IMR-90 (cell line): ENCODE results near the gene SLC29A2. TPM values are rescaled to one million over a fixed set of nuclear protein-coding genes. Genes with fewer than 3 reads are reported as not detected.

Experiments used
- ATAC-seq: fragments of 200-7000 bp; cut with Tn5 transposase; 2 replicates; pipeline ENCODE4 v1.9.1; 2020; ENCODE audit warnings: low read depth, mild to moderate bottlenecking, moderate library complexity
- BruUV-seq: library from RNA; stranded (reverse); fragments of 400-500 nt; replicated peaks from 2 replicates; lab custom pipeline; 2021; lab: Mats Ljungman, UMichigan
- CTCF ChIA-PET: fragments of 300-600 bp; formaldehyde crosslinking; extraction: SDS; loops from one replicate; lab custom pipeline; 2021; ENCODE audit warnings: antibody characterized with exemption; lab: Yijun Ruan, JAX
- POLR2A ChIA-PET: fragments of 300-600 bp; sonication (Branson Sonifier 250); formaldehyde crosslinking; loops from one replicate; lab custom pipeline; 2022; ENCODE audit warnings: antibody characterized with exemption; ENCODE audit not compliant: unreplicated experiment; lab: Charles Lee
- DNase-seq: peaks from one replicate; pipeline ENCODE4 v3.0.0; 2013
- H2AFZ ChIP-seq: replicated peaks from 2 replicates; pipeline ENCODE3; 2013; ENCODE audit warnings: low read length, mild to moderate bottlenecking; ENCODE audit not compliant: poor library complexity
- H2AK5ac ChIP-seq: 2 replicates; pipeline ENCODE4 v1.6.1; 2013; ENCODE audit warnings: low read depth, low read length, inconsistent platforms
- H2AK9ac ChIP-seq: replicated peaks from 2 replicates; pipeline ENCODE3; 2013; ENCODE audit warnings: mild to moderate bottlenecking, low read depth, low read length, moderate library complexity; ENCODE audit not compliant: poor library complexity
- H2BK120ac ChIP-seq: 2 replicates; pipeline ENCODE4 v1.6.1; 2013; ENCODE audit warnings: low read depth, low read length, inconsistent platforms
- H2BK15ac ChIP-seq: 3 replicates; pipeline ENCODE4 v1.6.1; 2013; ENCODE audit warnings: low read depth, low read length, inconsistent platforms
- H2BK20ac ChIP-seq: 2 replicates; pipeline ENCODE4 v1.6.1; 2013; ENCODE audit warnings: low read depth, mild to moderate bottlenecking, inconsistent platforms, low read length, moderate library complexity
- H2BK5ac ChIP-seq: 2 replicates; pipeline ENCODE4 v1.6.1; 2013; ENCODE audit warnings: mild to moderate bottlenecking, low read depth, low read length, inconsistent platforms; ENCODE audit not compliant: poor library complexity, severe bottlenecking
- H3K14ac ChIP-seq: replicated peaks from 2 replicates; pipeline ENCODE4 v1.6.1; 2013; ENCODE audit warnings: low read depth, low read length, inconsistent platforms
- H3K18ac ChIP-seq: 2 replicates; pipeline ENCODE4 v1.6.1; 2013; ENCODE audit warnings: low read depth, low read length, control low read depth
- H3K23ac ChIP-seq: 2 replicates; pipeline ENCODE4 v1.6.1; 2013; ENCODE audit warnings: low read depth, low read length, inconsistent platforms
- H3K27ac ChIP-seq: 2 replicates; pipeline ENCODE4 v1.5.1; 2013; ENCODE audit warnings: mild to moderate bottlenecking, control low read depth, low read length; ENCODE audit not compliant: insufficient read depth
- H3K27me3 ChIP-seq: 2 replicates; pipeline ENCODE4 v1.6.1; 2013; ENCODE audit warnings: low read length; ENCODE audit not compliant: control insufficient read depth, insufficient read depth
- H3K36me3 ChIP-seq: 2 replicates; pipeline ENCODE4 v1.6.1; 2013; ENCODE audit warnings: low read length, mixed read lengths; ENCODE audit not compliant: control insufficient read depth, insufficient read depth
- H3K4ac ChIP-seq: 2 replicates; pipeline ENCODE4 v1.6.1; 2013; ENCODE audit warnings: low read depth, low read length, inconsistent platforms
- H3K4me1 ChIP-seq: 2 replicates; pipeline ENCODE4 v1.6.1; 2013; ENCODE audit warnings: low read length, mixed read lengths; ENCODE audit not compliant: control insufficient read depth, insufficient read depth
- H3K4me2 ChIP-seq: 2 replicates; pipeline ENCODE4 v1.6.1; 2013; ENCODE audit warnings: low read depth, mild to moderate bottlenecking, control low read depth, low read length, moderate library complexity
- H3K4me3 ChIP-seq: 2 replicates; pipeline ENCODE4 v1.5.1; 2013; ENCODE audit warnings: low read depth, mild to moderate bottlenecking, control low read depth, low read length, moderate library complexity; ENCODE audit not compliant: insufficient read depth
- H3K56ac ChIP-seq: 2 replicates; pipeline ENCODE4 v1.6.1; 2013; ENCODE audit warnings: low read length, inconsistent platforms; ENCODE audit not compliant: insufficient read depth; ENCODE audit errors: extremely low read depth
- H3K79me1 ChIP-seq, 2 experiments: 2 replicates each; pipeline ENCODE4 v1.6.1; 2013; ENCODE audit warnings: low read length in 2 of 2, inconsistent platforms in 1 of 2, low read depth in 1 of 2
- H3K9ac ChIP-seq: 2 replicates; pipeline ENCODE4 v1.6.1; 2013; ENCODE audit warnings: low read depth, low read length, control low read depth
- H3K9me1 ChIP-seq: 2 replicates; pipeline ENCODE4 v1.6.1; 2013; ENCODE audit warnings: low read length, inconsistent platforms; ENCODE audit not compliant: insufficient read depth
- H3K9me3 ChIP-seq: 2 replicates; pipeline ENCODE4 v1.6.1; 2013; ENCODE audit warnings: low read length; ENCODE audit not compliant: control insufficient read depth, insufficient read depth
- H4K20me1 ChIP-seq: 2 replicates; pipeline ENCODE4 v1.6.1; 2013; ENCODE audit warnings: low read length, inconsistent platforms; ENCODE audit not compliant: insufficient read depth
- H4K5ac ChIP-seq: 2 replicates; pipeline ENCODE4 v1.6.1; 2013; ENCODE audit warnings: mild to moderate bottlenecking, low read depth, low read length, control low read depth
- H4K8ac ChIP-seq, 2 experiments: 2 replicates each; pipeline ENCODE4 v1.6.1; 2013; ENCODE audit warnings: low read depth in 2 of 2, low read length in 2 of 2, control low read depth in 1 of 2, inconsistent platforms in 1 of 2
- H4K91ac ChIP-seq: 2 replicates; pipeline ENCODE4 v1.6.1; 2013; ENCODE audit warnings: low read depth, low read length, inconsistent platforms; ENCODE audit not compliant: insufficient read depth
- BHLHE40 ChIP-seq: fragments of 150-350 bp; IDR thresholded peaks from 2 replicates; pipeline ENCODE4 v1.6.1; 2016; ENCODE audit warnings: mild to moderate bottlenecking, low read depth, low read length
- CHD1 ChIP-seq: IDR thresholded peaks from 2 replicates; pipeline ENCODE4 v1.6.1; 2012; ENCODE audit warnings: low read depth, low read length, improper control_type of control experiment
- FOS ChIP-seq: fragments of 150-350 bp; IDR thresholded peaks from 2 replicates; pipeline ENCODE4 v1.6.1; 2016; ENCODE audit warnings: low read depth, low read length
- MAFK ChIP-seq: IDR thresholded peaks from 2 replicates; pipeline ENCODE4 v1.6.1; 2012; ENCODE audit warnings: low read depth, low read length, improper control_type of control experiment
- MAZ ChIP-seq: IDR thresholded peaks from 2 replicates; pipeline ENCODE4 v1.6.1; 2012; ENCODE audit warnings: low read depth, mild to moderate bottlenecking, low read length, improper control_type of control experiment, moderate library complexity, borderline replicate concordance
- RAD21 ChIP-seq: IDR thresholded peaks from 2 replicates; pipeline ENCODE4 v1.6.1; 2012; ENCODE audit warnings: low read length, improper control_type of control experiment
- RCOR1 ChIP-seq: IDR thresholded peaks from 2 replicates; pipeline ENCODE4 v1.6.1; 2012; ENCODE audit warnings: mild to moderate bottlenecking, low read length, improper control_type of control experiment; ENCODE audit not compliant: insufficient replicate concordance
- RFX5 ChIP-seq: IDR thresholded peaks from 2 replicates; pipeline ENCODE4 v1.8.0; 2012; ENCODE audit warnings: low read depth, mild to moderate bottlenecking, low read length, moderate library complexity
- WGBS, 2 experiments: methylation state at CpG; one replicate each; pipeline versions ENCODE4 v1.1.5 to v1.1.7; 2013; ENCODE audit warnings: missing lambda C conversion rate in 2 of 2; ENCODE audit not compliant: insufficient read length in 1 of 2; ENCODE audit errors: extremely low coverage in 2 of 2; 5-methylcytosine and 5-hydroxymethylcytosine counted together
- dilution Hi-C: fragments of 300-500 bp; cut with HindIII; formaldehyde crosslinking; loops from one replicate; pipeline ENCODE4 v1.14.3; 2018; ENCODE audit warnings: low sequenced_read_pairs; ENCODE audit not compliant: unreplicated experiment
- in situ Hi-C: fragments of 300-500 bp; cut with MboI; formaldehyde crosslinking; loops from 3 replicates; pipeline ENCODE4 v1.14.3; 2019; ENCODE audit warnings: low sequenced_read_pairs, inconsistent platforms, mixed read lengths
- intact Hi-C: fragments of 100-400 bp; cut with micrococcal nuclease; formaldehyde crosslinking; loops from 2 replicates; pipeline ENCODE4 v1.10.0; 2022
- polyA plus RNA-seq, 3 experiments: library from polyadenylated mRNA; depleted of rRNA; stranded (reverse); fragments of >200 nt; gene quantifications; 2 replicates each; pipeline ENCODE4 v1.2.3, GENCODE V29; 2012; ENCODE audit warnings: low replicate concordance in 1 of 3
- total RNA-seq: library from RNA; depleted of rRNA; stranded (reverse); fragments of >200 nt; gene quantifications from 2 replicates; pipeline ENCODE4 v1.2.3, GENCODE V29; 2012
- TF ChIP-seq, protein P1 (sequence below): conservative IDR thresholded peaks from 2 replicates; pipeline ENCODE4 v1.5.1; 2012; ENCODE audit warnings: mild to moderate bottlenecking, low read depth, low read length, improper control_type of control experiment
- TF ChIP-seq, protein P2 (sequence below): fragments of 150-350 bp; IDR thresholded peaks from 2 replicates; pipeline ENCODE4 v1.6.1; 2017; ENCODE audit warnings: mild to moderate bottlenecking, antibody characterized with exemption, low read length, low read depth
- TF ChIP-seq, protein P3 (sequence below): fragments of 150-350 bp; IDR thresholded peaks from 2 replicates; pipeline ENCODE4 v1.6.1; 2016; ENCODE audit warnings: low read depth, mild to moderate bottlenecking, low read length, moderate library complexity, borderline replicate concordance

The SLC29A2 gene
- total and polyA plus RNA-seq, 2 of the 4 experiments (the other 2 are of a cell fraction): under 0.01 to 1.2 TPM

DNA sequence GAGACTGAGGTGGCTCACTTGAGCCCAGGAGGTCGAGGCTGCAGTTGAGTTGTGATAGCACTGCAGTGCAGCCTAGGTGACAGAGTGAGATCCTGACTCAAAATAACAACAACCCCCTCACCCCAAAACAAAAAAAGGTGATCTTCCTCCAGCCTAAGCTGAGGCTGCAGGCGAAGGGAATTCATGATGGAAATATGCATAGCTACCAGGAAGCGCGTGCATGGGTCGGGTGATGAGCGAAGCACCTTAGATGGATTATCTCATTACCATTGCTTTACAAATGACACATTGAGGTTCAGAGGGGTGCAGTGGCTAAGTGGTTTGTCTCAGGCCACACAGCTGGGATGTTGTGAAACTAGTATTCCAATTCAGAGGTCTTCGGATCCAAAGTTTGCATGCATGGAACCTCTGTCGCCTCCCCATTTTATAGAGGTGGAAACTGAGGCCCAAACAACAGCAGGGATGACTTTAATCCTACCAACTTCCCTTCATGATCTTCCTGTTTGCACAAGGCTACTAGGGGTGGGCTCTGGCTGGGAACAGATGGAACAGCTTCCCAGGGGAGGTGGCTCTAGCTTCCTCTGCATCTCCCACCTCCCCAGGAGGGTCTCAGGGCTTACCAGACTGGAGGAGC is 4.6 kb downstream of the SLC29A2 start:
- TF ChIP-seq, protein P1, sequence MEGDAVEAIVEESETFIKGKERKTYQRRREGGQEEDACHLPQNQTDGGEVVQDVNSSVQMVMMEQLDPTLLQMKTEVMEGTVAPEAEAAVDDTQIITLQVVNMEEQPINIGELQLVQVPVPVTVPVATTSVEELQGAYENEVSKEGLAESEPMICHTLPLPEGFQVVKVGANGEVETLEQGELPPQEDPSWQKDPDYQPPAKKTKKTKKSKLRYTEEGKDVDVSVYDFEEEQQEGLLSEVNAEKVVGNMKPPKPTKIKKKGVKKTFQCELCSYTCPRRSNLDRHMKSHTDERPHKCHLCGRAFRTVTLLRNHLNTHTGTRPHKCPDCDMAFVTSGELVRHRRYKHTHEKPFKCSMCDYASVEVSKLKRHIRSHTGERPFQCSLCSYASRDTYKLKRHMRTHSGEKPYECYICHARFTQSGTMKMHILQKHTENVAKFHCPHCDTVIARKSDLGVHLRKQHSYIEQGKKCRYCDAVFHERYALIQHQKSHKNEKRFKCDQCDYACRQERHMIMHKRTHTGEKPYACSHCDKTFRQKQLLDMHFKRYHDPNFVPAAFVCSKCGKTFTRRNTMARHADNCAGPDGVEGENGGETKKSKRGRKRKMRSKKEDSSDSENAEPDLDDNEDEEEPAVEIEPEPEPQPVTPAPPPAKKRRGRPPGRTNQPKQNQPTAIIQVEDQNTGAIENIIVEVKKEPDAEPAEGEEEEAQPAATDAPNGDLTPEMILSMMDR: no peak
- no peak for TF ChIP-seq FOS
- no peak for TF ChIP-seq MAFK
- TF ChIP-seq, protein P2, sequence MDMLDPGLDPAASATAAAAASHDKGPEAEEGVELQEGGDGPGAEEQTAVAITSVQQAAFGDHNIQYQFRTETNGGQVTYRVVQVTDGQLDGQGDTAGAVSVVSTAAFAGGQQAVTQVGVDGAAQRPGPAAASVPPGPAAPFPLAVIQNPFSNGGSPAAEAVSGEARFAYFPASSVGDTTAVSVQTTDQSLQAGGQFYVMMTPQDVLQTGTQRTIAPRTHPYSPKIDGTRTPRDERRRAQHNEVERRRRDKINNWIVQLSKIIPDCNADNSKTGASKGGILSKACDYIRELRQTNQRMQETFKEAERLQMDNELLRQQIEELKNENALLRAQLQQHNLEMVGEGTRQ: no peak
- TF ChIP-seq RAD21: no peak
- no peak for TF ChIP-seq RFX5
- TF ChIP-seq CHD1: no peak
- TF ChIP-seq, protein P3, sequence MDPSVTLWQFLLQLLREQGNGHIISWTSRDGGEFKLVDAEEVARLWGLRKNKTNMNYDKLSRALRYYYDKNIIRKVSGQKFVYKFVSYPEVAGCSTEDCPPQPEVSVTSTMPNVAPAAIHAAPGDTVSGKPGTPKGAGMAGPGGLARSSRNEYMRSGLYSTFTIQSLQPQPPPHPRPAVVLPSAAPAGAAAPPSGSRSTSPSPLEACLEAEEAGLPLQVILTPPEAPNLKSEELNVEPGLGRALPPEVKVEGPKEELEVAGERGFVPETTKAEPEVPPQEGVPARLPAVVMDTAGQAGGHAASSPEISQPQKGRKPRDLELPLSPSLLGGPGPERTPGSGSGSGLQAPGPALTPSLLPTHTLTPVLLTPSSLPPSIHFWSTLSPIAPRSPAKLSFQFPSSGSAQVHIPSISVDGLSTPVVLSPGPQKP: no peak
- no peak for TF ChIP-seq BHLHE40
- TF ChIP-seq MAZ: no peak
- no peak for TF ChIP-seq RCOR1
- no TSS peak for BruUV-seq
- no CpG with 5 or more reads among the region's 8 CpGs for WGBS, 2 experiments
- no peak overlapping the region for H3K56ac ChIP-seq
- ATAC-seq (no peak), DNase-seq (no peak)
- no peak overlapping the region for H3K4ac ChIP-seq
- H2AFZ ChIP-seq: no peak overlapping the region
- H3K36me3 ChIP-seq: no peaks in the 10 kb centered on the region
- no peaks in the 10 kb centered on the region for H3K9me3 ChIP-seq
- no peak overlapping the region for H3K14ac ChIP-seq
- H3K27ac ChIP-seq: no peak overlapping the region
- H4K5ac ChIP-seq: no peak overlapping the region
- H3K27me3 ChIP-seq: peaks cover 2% of the 10 kb centered on the region; the same call in 1 of the 2 replicates
- ChIA-PET CTCF (no interaction called here), POLR2A (no interaction called here)
- H2BK120ac ChIP-seq: no peak overlapping the region
- H3K18ac ChIP-seq: no peak overlapping the region
- H2BK5ac ChIP-seq: no peak overlapping the region
- no peak overlapping the region for H2AK5ac ChIP-seq
- no peak overlapping the region for H3K23ac ChIP-seq
- peaks cover 6% of the 10 kb centered on the region; the same call in 1 of the 2 replicates for H4K20me1 ChIP-seq
- H3K9me1 ChIP-seq: peaks cover 7% of the 10 kb centered on the region; the same call in 1 of the 2 replicates
- in situ Hi-C loops (no loop called here), dilution Hi-C loops (no loop called here), intact Hi-C loops (no loop called here)
- no peak overlapping the region for H4K91ac ChIP-seq
- no peak overlapping the region for H2AK9ac ChIP-seq
- H2BK20ac ChIP-seq: no peak overlapping the region
- no peak overlapping the region for H3K4me2 ChIP-seq
- no peak overlapping the region for H4K8ac ChIP-seq
- H3K4me1 ChIP-seq: peaks cover 7% of the 10 kb centered on the region
- no peak overlapping the region for H3K4me3 ChIP-seq
- H2BK15ac ChIP-seq: no peak overlapping the region
- no peaks in the 10 kb centered on the region for H3K79me1 ChIP-seq
- no peak overlapping the region for H3K9ac ChIP-seq
